Femur (tissue), 1 donor: ENCODE measurements around the gene SDF2L1.
"Not testable (repeated sequence)": the region's sequence is repeated elsewhere in the genome, so short reads cannot be mapped to it uniquely, and the experiment has no call there.

Source experiments
- DNase-seq: peaks from one replicate; pipeline ENCODE4 v3.0.0-alpha.2; 2017

The SDF2L1 gene

GRCh38 chr22:21665047-21665851 lies 23.1 kb downstream of the SDF2L1 start:
- DNase-seq, result no peak

GRCh38 chr22:21666786-21667185 lies 24.7 kb downstream of the SDF2L1 start:
- DNase-seq, result no peak

- DNase-seq, result no peak
These were observed 26.9 kb downstream of the SDF2L1 start for GRCh38 chr22:21669026-21669425.

- no peak for DNase-seq
These were observed 30.1 kb downstream of the SDF2L1 start for GRCh38 chr22:21672107-21672629.

- no peak for DNase-seq
These were observed 31.6 kb downstream of the SDF2L1 start for GRCh38 chr22:21673534-21674321.

GRCh38 chr22:21674638-21675245 lies 32.6 kb downstream of the SDF2L1 start:
- DNase-seq, result no peak

- DNase-seq, result no peak
These were observed 35.7 kb downstream of the SDF2L1 start for GRCh38 chr22:21677606-21678443.

- not testable (repeated sequence) for DNase-seq
These were observed 36.7 kb downstream of the SDF2L1 start for GRCh38 chr22:21678842-21679241.

GRCh38 chr22:21679383-21679782 lies 37.3 kb downstream of the SDF2L1 start:
- DNase-seq, result no peak

GRCh38 chr22:21680830-21681565 lies 38.9 kb downstream of the SDF2L1 start:
- no peak for DNase-seq

GRCh38 chr22:21681566-21682370 lies 39.7 kb downstream of the SDF2L1 start:
- no peak for DNase-seq

GRCh38 chr22:21682385-21683175 lies 40.5 kb downstream of the SDF2L1 start:
- no peak for DNase-seq

- no peak for DNase-seq
These were observed 41.3 kb downstream of the SDF2L1 start for GRCh38 chr22:21683401-21683811.

GRCh38 chr22:21684492-21685163 lies 42.5 kb downstream of the SDF2L1 start:
- no peak for DNase-seq

GRCh38 chr22:21685164-21685513 lies 43.0 kb downstream of the SDF2L1 start:
- DNase-seq, result no peak

- DNase-seq, result no peak
These were observed 44.1 kb downstream of the SDF2L1 start for GRCh38 chr22:21686193-21686608.

GRCh38 chr22:21686634-21687393 lies 44.7 kb downstream of the SDF2L1 start:
- no peak for DNase-seq

GRCh38 chr22:21687685-21688259 lies 45.7 kb downstream of the SDF2L1 start:
- no peak for DNase-seq
